Measurements from ENCODE around the gene ACE.

DNA sequence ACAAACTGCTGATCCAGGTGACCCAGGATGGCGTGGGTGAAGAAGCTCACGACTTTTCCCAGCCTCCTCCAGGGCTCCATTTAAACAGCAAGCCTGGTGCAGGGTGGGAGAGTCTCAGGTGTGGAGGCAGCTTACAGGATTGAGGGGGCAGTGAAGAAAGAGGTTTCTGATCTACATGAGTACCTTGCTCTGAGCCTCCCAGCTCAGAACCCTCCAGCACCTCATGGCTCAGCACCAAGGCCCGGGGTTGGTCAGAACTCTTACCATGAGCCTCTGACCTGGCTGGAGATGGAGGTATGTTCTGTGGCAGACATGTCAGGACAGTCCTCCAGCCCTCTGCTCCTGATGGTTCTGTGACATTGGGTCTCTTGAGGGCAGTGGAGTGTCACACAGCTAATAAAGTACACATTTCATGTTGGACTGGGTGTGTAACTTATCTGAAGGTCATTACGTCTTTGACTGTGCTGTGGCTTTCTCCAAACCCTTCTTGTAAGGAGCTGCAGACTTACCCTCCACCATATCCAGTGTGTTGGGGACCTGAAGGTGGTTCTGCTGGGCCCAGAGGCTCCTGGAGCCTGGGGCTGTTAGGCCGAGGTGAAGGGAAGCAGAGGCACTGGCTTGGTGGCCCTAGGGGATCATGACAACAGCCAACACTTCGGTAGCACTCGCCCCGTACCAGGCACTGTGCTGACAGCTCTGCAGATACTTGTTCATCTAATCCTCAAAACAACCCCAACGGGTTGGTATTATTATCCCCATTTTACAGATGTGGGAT, 69.6 kb downstream of the ACE start:
- TF ChIP-seq, protein P1, sequence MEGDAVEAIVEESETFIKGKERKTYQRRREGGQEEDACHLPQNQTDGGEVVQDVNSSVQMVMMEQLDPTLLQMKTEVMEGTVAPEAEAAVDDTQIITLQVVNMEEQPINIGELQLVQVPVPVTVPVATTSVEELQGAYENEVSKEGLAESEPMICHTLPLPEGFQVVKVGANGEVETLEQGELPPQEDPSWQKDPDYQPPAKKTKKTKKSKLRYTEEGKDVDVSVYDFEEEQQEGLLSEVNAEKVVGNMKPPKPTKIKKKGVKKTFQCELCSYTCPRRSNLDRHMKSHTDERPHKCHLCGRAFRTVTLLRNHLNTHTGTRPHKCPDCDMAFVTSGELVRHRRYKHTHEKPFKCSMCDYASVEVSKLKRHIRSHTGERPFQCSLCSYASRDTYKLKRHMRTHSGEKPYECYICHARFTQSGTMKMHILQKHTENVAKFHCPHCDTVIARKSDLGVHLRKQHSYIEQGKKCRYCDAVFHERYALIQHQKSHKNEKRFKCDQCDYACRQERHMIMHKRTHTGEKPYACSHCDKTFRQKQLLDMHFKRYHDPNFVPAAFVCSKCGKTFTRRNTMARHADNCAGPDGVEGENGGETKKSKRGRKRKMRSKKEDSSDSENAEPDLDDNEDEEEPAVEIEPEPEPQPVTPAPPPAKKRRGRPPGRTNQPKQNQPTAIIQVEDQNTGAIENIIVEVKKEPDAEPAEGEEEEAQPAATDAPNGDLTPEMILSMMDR (optimal IDR thresholded peaks at IDR 0.05 in 1 of 3, IDR thresholded peaks at IDR 0.05 in 1 of 3, conservative IDR thresholded peaks at IDR 0.05 in 1 of 3; ENCODE audit: extremely low read depth in 1 of 3, insufficient read depth in 2 of 3, low read length in 3 of 3) = no peak
- no peak for TF ChIP-seq EZH2 (IDR thresholded peaks at IDR 0.05; ENCODE audit: low read length)
